Liver (tissue), 9 donors: ENCODE data around the gene SHCBP1. TPM values are rescaled to one million over a fixed set of nuclear protein-coding genes. Genes with fewer than 3 reads are reported as not detected.

Experiments used
- DNase-seq: peaks from one replicate; pipeline ENCODE4 v3.0.0-alpha.2; 2017; ENCODE audit warnings: low spot score
- H3K27ac ChIP-seq, 2 donors: one replicate each; pipeline ENCODE4 v1.7.0; 2013; ENCODE audit warnings: inconsistent platforms in 2 of 2, low read length in 2 of 2, control low read depth in 1 of 2, low read depth in 1 of 2, mild to moderate bottlenecking in 1 of 2
- H3K27me3 ChIP-seq, 4 donors: one replicate each; pipeline versions ENCODE4 v1.6.1 to v1.7.0; 2013; ENCODE audit warnings: low read length in 3 of 4, inconsistent platforms in 1 of 4, mild to moderate bottlenecking in 1 of 4, moderate library complexity in 1 of 4; ENCODE audit not compliant: control insufficient read depth in 4 of 4, insufficient read depth in 4 of 4
- H3K36me3 ChIP-seq, 4 donors: one replicate each; pipeline versions ENCODE4 v1.6.1 to v1.7.0; 2013; ENCODE audit warnings: low read length in 3 of 4, mild to moderate bottlenecking in 3 of 4, low read depth in 1 of 4, moderate library complexity in 1 of 4; ENCODE audit not compliant: control insufficient read depth in 4 of 4, insufficient read depth in 3 of 4
- H3K4me1 ChIP-seq, 4 donors: one replicate each; pipeline versions ENCODE4 v1.6.1 to v1.7.0; 2013; ENCODE audit warnings: low read length in 3 of 4, mild to moderate bottlenecking in 3 of 4, moderate library complexity in 1 of 4; ENCODE audit not compliant: control insufficient read depth in 4 of 4, insufficient read depth in 4 of 4
- H3K4me3 ChIP-seq, 3 donors: one replicate each; pipeline versions ENCODE4 v1.6.1 to v1.7.0; 2013; ENCODE audit warnings: low read length in 3 of 3, control low read depth in 1 of 3, low read depth in 1 of 3, mild to moderate bottlenecking in 1 of 3
- H3K9ac ChIP-seq, 2 donors: one replicate each; pipeline ENCODE4 v1.7.0; 2013; ENCODE audit warnings: low read length in 2 of 2, mild to moderate bottlenecking in 2 of 2, moderate library complexity in 2 of 2, control low read depth in 1 of 2, low read depth in 1 of 2
- H3K9me3 ChIP-seq, 4 donors: one replicate each; pipeline versions ENCODE4 v1.6.1 to v1.7.0; 2013; ENCODE audit warnings: low read length in 3 of 4; ENCODE audit not compliant: control insufficient read depth in 4 of 4
- ATF3 ChIP-seq: IDR thresholded peaks from 2 replicates; pipeline ENCODE4 v1.6.1; 2016; ENCODE audit warnings: antibody characterized with exemption
- CTCF ChIP-seq: fragments of 150-350 bp; IDR thresholded peaks from 2 replicates; pipeline ENCODE4 v1.5.1; 2017; ENCODE audit warnings: improper control_type of control experiment, low read depth, low read length; ENCODE audit not compliant: missing input control
- EGR1 ChIP-seq, 2 donors: IDR thresholded peaks; 2 replicates each; pipeline ENCODE4 v1.6.1; 2016 to 2018; ENCODE audit warnings: antibody characterized with exemption in 2 of 2, low read depth in 2 of 2
- FOXA1 ChIP-seq: IDR thresholded peaks from 2 replicates; pipeline ENCODE4 v1.6.1; 2016; ENCODE audit warnings: antibody characterized with exemption
- FOXA2 ChIP-seq: IDR thresholded peaks from 2 replicates; pipeline ENCODE4 v1.6.1; 2016; ENCODE audit warnings: antibody characterized with exemption
- HNF4A ChIP-seq, 2 donors: conservative IDR thresholded peaks; 2 replicates each; pipeline ENCODE4 v1.6.1; 2016; ENCODE audit warnings: antibody characterized with exemption in 2 of 2, mild to moderate bottlenecking in 2 of 2
- JUND ChIP-seq, 2 donors: IDR thresholded peaks; 2 replicates each; pipeline ENCODE4 v1.6.1; 2016; ENCODE audit warnings: antibody characterized with exemption in 2 of 2
- MAX ChIP-seq: IDR thresholded peaks from 2 replicates; pipeline ENCODE4 v1.6.1; 2016; ENCODE audit warnings: antibody characterized with exemption
- NR2F2 ChIP-seq: IDR thresholded peaks from 2 replicates; pipeline ENCODE4 v1.6.1; 2016; ENCODE audit warnings: antibody characterized with exemption
- RAD21 ChIP-seq, 2 donors: IDR thresholded peaks; 2 replicates each; pipeline ENCODE4 v1.6.1; 2016; ENCODE audit warnings: antibody characterized with exemption in 2 of 2, mild to moderate bottlenecking in 2 of 2
- REST ChIP-seq: IDR thresholded peaks from 2 replicates; pipeline ENCODE4 v1.6.1; 2016; ENCODE audit warnings: antibody characterized with exemption, mild to moderate bottlenecking
- RXRA ChIP-seq, 2 donors: IDR thresholded peaks; 2 replicates each; pipeline ENCODE4 v1.6.1; 2017 to 2018; ENCODE audit warnings: antibody characterized with exemption in 2 of 2, mild to moderate bottlenecking in 1 of 2
- SP1 ChIP-seq: IDR thresholded peaks from 2 replicates; pipeline ENCODE4 v1.6.1; 2018; ENCODE audit warnings: antibody characterized with exemption, mild to moderate bottlenecking
- TAF1 ChIP-seq: conservative IDR thresholded peaks from 2 replicates; pipeline ENCODE4 v1.6.1; 2016; ENCODE audit warnings: antibody characterized with exemption, mild to moderate bottlenecking
- YY1 ChIP-seq: IDR thresholded peaks from 2 replicates; pipeline ENCODE4 v1.6.1; 2016; ENCODE audit warnings: antibody characterized with exemption, mild to moderate bottlenecking
- ZBTB33 ChIP-seq: IDR thresholded peaks from 2 replicates; pipeline ENCODE4 v1.6.1; 2016; ENCODE audit warnings: antibody characterized with exemption
- WGBS: extraction: QIAGEN DNeasy Blood & Tissue Kit; methylation state at CpG from one replicate; pipeline ENCODE4 v1.1.7; 2013; 5-methylcytosine and 5-hydroxymethylcytosine counted together
- polyA plus RNA-seq, 2 donors: library from polyadenylated mRNA; stranded (reverse) in 1 of 2; unstranded in 1 of 2; fragments of 200-250 nt in 1 of 2; fragments of >200 nt in 1 of 2; fragmentation: Nextera tagmentation in 1 of 2; extraction: Ambion mirVana in 1 of 2; gene quantifications; one replicate each; pipeline versions ENCODE4 v1.2.1 to v1.2.3, GENCODE V29; 2013 to 2015
- total RNA-seq, 2 donors: library from RNA; depleted of rRNA; stranded (reverse); fragments of >200 nt; gene quantifications; one replicate each; pipeline ENCODE4 v1.2.3, GENCODE V29; 2014
- donor health status: healthy.
- donor health status: healthy.
- donor health status: healthy.
- donor health status: healthy.
- donor health status: healthy.

The SHCBP1 gene
- total and polyA plus RNA-seq, 4 donors = 0.25 to 21.2 (median 0.47) TPM

DNA sequence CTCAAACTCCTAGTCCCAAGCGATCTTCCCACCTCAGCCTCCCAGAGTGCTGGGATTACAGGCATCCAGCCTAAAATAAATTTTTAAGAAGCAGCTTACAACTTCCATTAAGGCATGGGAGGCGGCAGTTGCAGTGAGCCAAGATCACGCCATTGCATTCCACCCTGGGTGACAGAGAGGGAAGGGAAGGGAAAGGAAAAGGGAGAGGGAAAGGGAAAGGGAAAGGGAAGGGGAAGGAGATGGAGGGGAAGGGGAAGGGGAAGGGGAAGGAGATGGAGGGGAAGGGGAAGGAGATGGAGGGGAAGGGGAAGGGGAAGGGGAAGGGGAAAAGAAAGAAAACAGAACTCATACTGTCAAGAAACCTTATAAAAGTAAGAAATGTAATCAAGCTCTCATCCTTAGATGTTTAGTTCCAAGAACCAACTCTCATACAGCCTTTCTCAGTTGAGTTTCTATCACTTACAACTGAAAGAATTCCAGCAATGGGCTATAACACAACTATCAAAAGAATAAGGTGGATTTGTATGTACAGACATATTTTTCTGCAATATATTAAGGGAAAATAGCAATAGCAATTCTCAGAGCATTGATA, 43.1 kb downstream of the SHCBP1 start:
- H3K9ac ChIP-seq = no peak overlapping the region
- H3K9me3 ChIP-seq = no peaks in the 10 kb centered on the region
- H3K27me3 ChIP-seq = no peaks in the 10 kb centered on the region
- 96% methylated on average over 3 of the region's 3 CpGs for WGBS
- H3K4me1 ChIP-seq = no peaks in the 10 kb centered on the region
- no peak for DNase-seq
- H3K36me3 ChIP-seq = no peaks in the 10 kb centered on the region
- TF ChIP-seq ZBTB33 (no peak), MAX (no peak), NR2F2 (no peak), SP1 (no peak), REST (no peak)
- no peak overlapping the region for H3K27ac ChIP-seq
- H3K4me3 ChIP-seq = no peak overlapping the region

- Histone ChIP-seq H3K27ac (no peak overlapping the region), H3K9me3 (peaks cover 0 to 1% (median 0%) of the 10 kb centered on the region in 4 donors), H3K9ac (no peak overlapping the region), H3K4me3 (no peak overlapping the region), H3K4me1 (no peaks in the 10 kb centered on the region), H3K27me3 (no peaks in the 10 kb centered on the region), H3K36me3 (no peaks in the 10 kb centered on the region)
- 85% methylated on average over 13 of the region's 13 CpGs for WGBS
- TF ChIP-seq MAX (no peak), HNF4A (conservative IDR thresholded peaks at IDR 0.05) (no peak), RXRA (IDR thresholded peaks at IDR 0.05) (no peak), ZBTB33 (no peak), JUND (IDR thresholded peaks at IDR 0.05) (no peak), SP1 (no peak), CTCF (no peak), FOXA2 (no peak), YY1 (no peak), TAF1 (no peak), FOXA1 (no peak), ATF3 (no peak), RAD21 (IDR thresholded peaks at IDR 0.05) (no peak), EGR1 (IDR thresholded peaks at IDR 0.05; ENCODE audit: low read depth in 2 of 2) (no peak)
- no peak for DNase-seq
Observed at GRCh38 chr16:46573834-46574159, 47.4 kb downstream of the SHCBP1 start.
